HG03571 (cell line): ENCODE data around the gene ATG10.
"Not testable (repeated sequence)": the region's sequence is repeated elsewhere in the genome, so short reads cannot be mapped to it uniquely, and the experiment has no call there.

Source experiments
- ATAC-seq: cut with Tn5 transposase; IDR thresholded peaks from one replicate; pipeline ENCODE4 v1.9.1; 2021; ENCODE audit not compliant: unreplicated experiment

The ATG10 gene

GRCh38 chr5:81971712-81972491 is at the start of gene ATG10:
Gene ATG10, plus strand, starts transcription at chr5:81972023. Its CDS starts 15,548 bp downstream, at chr5:81987571.
- ATAC-seq: peak; percentile 95

- no peak for ATAC-seq
Observed at GRCh38 chr5:81922854-81923279, 49.0 kb upstream of the ATG10 start.

- ATAC-seq: no peak
Observed at GRCh38 chr5:81924442-81924841, 47.4 kb upstream of the ATG10 start.

GRCh38 chr5:81925009-81925408 is 46.8 kb upstream of the ATG10 start:
- ATAC-seq: no peak

- ATAC-seq: no peak
Observed at GRCh38 chr5:81925981-81926380, 45.8 kb upstream of the ATG10 start.

- no peak for ATAC-seq
Observed at GRCh38 chr5:81936066-81936465, 35.8 kb upstream of the ATG10 start.

- ATAC-seq: no peak
Observed at GRCh38 chr5:81936750-81937149, 35.1 kb upstream of the ATG10 start.

- ATAC-seq: no peak
Observed at GRCh38 chr5:81942746-81943145, 29.1 kb upstream of the ATG10 start.

- no peak for ATAC-seq
Observed at GRCh38 chr5:81948349-81948748, 23.5 kb upstream of the ATG10 start.

- ATAC-seq: no peak
Observed at GRCh38 chr5:81949462-81949861, 22.4 kb upstream of the ATG10 start.

GRCh38 chr5:81950996-81951395 is 20.8 kb upstream of the ATG10 start:
- ATAC-seq: no peak

- ATAC-seq: not testable (repeated sequence)
Observed at GRCh38 chr5:81954796-81955195, 17.0 kb upstream of the ATG10 start.

GRCh38 chr5:81958129-81958528 is 13.7 kb upstream of the ATG10 start:
- not testable (repeated sequence) for ATAC-seq

GRCh38 chr5:81961651-81962440 is 10.0 kb upstream of the ATG10 start:
- ATAC-seq: no peak

GRCh38 chr5:81963544-81963943 is 8.3 kb upstream of the ATG10 start:
- ATAC-seq: no peak

GRCh38 chr5:81965524-81965923 is 6.3 kb upstream of the ATG10 start:
- ATAC-seq: no peak

- no peak for ATAC-seq
Observed at GRCh38 chr5:81969226-81969625, 2.6 kb upstream of the ATG10 start.

- no peak for ATAC-seq
Observed at GRCh38 chr5:81969912-81970311, 1.9 kb upstream of the ATG10 start.

- ATAC-seq: no peak
Observed at GRCh38 chr5:81971111-81971711, 612 bp upstream of the ATG10 start.

GRCh38 chr5:81972492-81972783 is 615 bp downstream of the ATG10 start:
- peak; percentile 47 for ATAC-seq

GRCh38 chr5:81980160-81980559 is 8.3 kb downstream of the ATG10 start:
- ATAC-seq: no peak
